Left ventricle myocardium inferior (tissue), 1 donor: ENCODE data around the gene ARHGAP20. TPM values are rescaled to one million over a fixed set of nuclear protein-coding genes. Genes with fewer than 3 reads are reported as not detected.

Experiments used
- DNase-seq: peaks from one replicate; pipeline ENCODE4 v3.0.0-alpha.2; 2020
- H3K27ac ChIP-seq: fragments of 200-600 bp; replicated peaks from 2 replicates; pipeline ENCODE4 v1.8.0; 2021
- H3K27me3 ChIP-seq: fragments of 200-600 bp; 2 replicates; pipeline ENCODE4 v1.8.0; 2021; ENCODE audit warnings: low read depth
- H3K36me3 ChIP-seq: fragments of 200-600 bp; 2 replicates; pipeline ENCODE4 v1.8.0; 2021
- H3K4me1 ChIP-seq: fragments of 200-600 bp; 2 replicates; pipeline ENCODE4 v1.8.0; 2021
- H3K4me3 ChIP-seq: fragments of 200-600 bp; 2 replicates; pipeline ENCODE4 v1.8.0; 2021; ENCODE audit warnings: mild to moderate bottlenecking, moderate library complexity
- H3K9me3 ChIP-seq: fragments of 200-600 bp; replicated peaks from 2 replicates; pipeline ENCODE4 v1.8.0; 2021
- CTCF ChIP-seq: fragments of 200-600 bp; IDR thresholded peaks from 2 replicates; pipeline ENCODE4 v1.8.0; 2021; ENCODE audit warnings: antibody characterized with exemption, mild to moderate bottlenecking, borderline replicate concordance
- intact Hi-C: fragments of 100-400 bp; cut with micrococcal nuclease; formaldehyde crosslinking; loops from one replicate; pipeline ENCODE4 v1.11.0; 2022
- total RNA-seq: library from RNA; stranded (reverse); fragmentation: NEBNext Ultra II Directional; extraction: Animal tissue kit (Norgen Biotek cat#: 25700); gene quantifications from one replicate; pipeline ENCODE4 v1.2.1, GENCODE V29; 2021
- donor health status: DM: no; HTN: yes; CAD: no; lungs with severe emphysema.

Gene ARHGAP20
- total RNA-seq, 1 donor from 2014 or later: 0.16 TPM

- Histone ChIP-seq H3K27me3 (peaks cover 15% of the 10 kb centered on the region), H3K4me3 (no peak overlapping the region), H3K27ac (no peak overlapping the region), H3K9me3 (peaks cover 12% of the 10 kb centered on the region), H3K4me1 (no peaks in the 10 kb centered on the region), H3K36me3 (no peaks in the 10 kb centered on the region)
- no peak for DNase-seq
- intact Hi-C loops: no loop called here
- TF ChIP-seq CTCF: no peak
These were observed 16.6 kb upstream of the ARHGAP20 start for GRCh38 chr11:110728883-110729282.

GRCh38 chr11:110728476-110728875 lies 16.2 kb upstream of the ARHGAP20 start:
- Histone ChIP-seq H3K4me3 (no peak overlapping the region), H3K9me3 (peaks cover 12% of the 10 kb centered on the region), H3K27me3 (peaks cover 15% of the 10 kb centered on the region), H3K4me1 (no peaks in the 10 kb centered on the region), H3K36me3 (no peaks in the 10 kb centered on the region), H3K27ac (no peak overlapping the region)
- TF ChIP-seq CTCF: no peak
- DNase-seq: no peak
- intact Hi-C loops: no loop called here

GRCh38 chr11:110724358-110724757 lies 12.1 kb upstream of the ARHGAP20 start:
- no peak for DNase-seq
- intact Hi-C loops: no loop called here
- Histone ChIP-seq H3K27ac (no peak overlapping the region), H3K36me3 (no peaks in the 10 kb centered on the region), H3K4me1 (no peaks in the 10 kb centered on the region), H3K4me3 (no peak overlapping the region), H3K27me3 (peaks cover 10% of the 10 kb centered on the region), H3K9me3 (peaks cover 12% of the 10 kb centered on the region)
- TF ChIP-seq CTCF: no peak

- H3K36me3 ChIP-seq: no peaks in the 10 kb centered on the region
- H3K27me3 ChIP-seq: peaks cover 30% of the 10 kb centered on the region
- peaks cover under 1% of the 10 kb centered on the region for H3K9me3 ChIP-seq
- no peak for TF ChIP-seq CTCF
- intact Hi-C loops: no loop called here
- H3K4me1 ChIP-seq: no peaks in the 10 kb centered on the region
- no peak overlapping the region for H3K27ac ChIP-seq
- DNase-seq: no peak
- no peak overlapping the region for H3K4me3 ChIP-seq
These were observed 8.4 kb upstream of the ARHGAP20 start for GRCh38 chr11:110720431-110721275.

GRCh38 chr11:110716361-110716760 lies 4.1 kb upstream of the ARHGAP20 start:
- DNase-seq: no peak
- Histone ChIP-seq H3K4me1 (peaks cover 19% of the 10 kb centered on the region), H3K4me3 (no peak overlapping the region), H3K9me3 (no peaks in the 10 kb centered on the region), H3K36me3 (no peaks in the 10 kb centered on the region), H3K27ac (no peak overlapping the region), H3K27me3 (peaks cover 73% of the 10 kb centered on the region)
- TF ChIP-seq CTCF: no peak
- intact Hi-C loops: no loop called here
